Measurements from ENCODE around the gene SHLD1.
"Not testable (repeated sequence)": the region's sequence is repeated elsewhere in the genome, so short reads cannot be mapped to it uniquely, and the experiment has no call there.

The SHLD1 gene

DNA sequence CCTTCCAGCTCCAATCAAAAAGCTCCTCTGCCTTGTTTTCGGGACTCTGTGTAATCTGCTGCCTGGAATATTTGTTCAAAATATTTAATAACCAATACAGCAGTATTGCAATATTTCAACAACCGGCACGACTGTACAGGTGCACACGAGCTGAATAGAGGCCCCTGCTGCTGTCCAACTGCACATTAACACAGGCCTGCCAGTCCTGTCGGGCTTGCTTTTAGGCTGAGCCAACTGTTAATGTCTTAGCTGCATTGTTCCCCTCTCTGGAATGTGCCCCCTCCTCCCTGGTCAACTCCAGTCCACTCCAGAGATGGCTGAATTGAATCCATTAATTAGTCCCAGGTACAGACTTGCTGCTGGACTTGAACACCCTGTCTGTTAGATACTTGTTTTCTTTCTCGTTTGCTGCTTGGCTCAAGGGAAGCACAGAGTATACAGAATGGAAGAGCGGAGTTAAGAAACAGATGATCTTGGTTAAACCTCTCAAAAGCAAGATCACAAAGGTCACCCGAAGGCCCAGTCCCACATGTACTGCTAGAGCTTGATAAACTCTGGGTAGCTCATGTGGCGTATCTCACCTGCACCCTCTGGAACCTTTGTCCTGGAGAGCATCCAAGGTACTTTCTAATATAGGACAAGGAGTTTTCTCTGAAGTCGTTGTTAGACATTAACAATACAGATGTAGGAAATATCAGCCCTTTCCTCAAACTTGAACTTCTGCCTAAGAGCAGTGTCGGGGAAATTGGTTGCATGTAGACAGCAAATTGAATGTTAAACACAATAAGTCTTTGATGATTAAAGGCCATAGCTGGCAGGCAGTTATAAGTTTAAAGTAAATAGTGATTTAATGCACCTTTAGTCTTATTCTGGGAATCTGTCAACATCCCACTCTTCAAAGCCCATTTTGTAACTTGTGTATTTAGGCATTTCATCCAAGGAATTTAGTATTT, 31.9 kb downstream of the SHLD1 start:
- no peak for DNase-seq

DNA sequence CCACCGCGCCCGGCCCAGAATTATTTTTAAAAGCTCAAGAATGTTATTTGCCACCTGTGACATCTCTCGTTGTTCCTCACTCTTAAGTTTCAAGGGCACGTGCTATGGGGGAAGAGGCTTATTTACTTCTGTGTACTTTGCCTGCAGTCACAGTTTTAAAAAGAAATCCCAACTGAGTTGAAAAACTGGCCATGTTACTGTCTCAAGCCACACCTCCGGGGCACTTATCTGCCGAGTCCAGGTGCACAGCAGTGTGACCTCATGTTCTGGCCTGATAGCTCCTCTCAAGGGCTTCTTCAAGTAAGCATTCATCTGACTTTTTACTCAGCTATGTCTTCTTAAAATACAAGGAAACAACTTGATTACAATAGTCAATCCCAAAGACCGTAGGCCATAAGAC, 34.5 kb downstream of the SHLD1 start:
- DNase-seq: no peak

- no peak for DNase-seq
Measured at GRCh38 chr20:5785146-5785545, 34.9 kb downstream of the SHLD1 start.

DNA sequence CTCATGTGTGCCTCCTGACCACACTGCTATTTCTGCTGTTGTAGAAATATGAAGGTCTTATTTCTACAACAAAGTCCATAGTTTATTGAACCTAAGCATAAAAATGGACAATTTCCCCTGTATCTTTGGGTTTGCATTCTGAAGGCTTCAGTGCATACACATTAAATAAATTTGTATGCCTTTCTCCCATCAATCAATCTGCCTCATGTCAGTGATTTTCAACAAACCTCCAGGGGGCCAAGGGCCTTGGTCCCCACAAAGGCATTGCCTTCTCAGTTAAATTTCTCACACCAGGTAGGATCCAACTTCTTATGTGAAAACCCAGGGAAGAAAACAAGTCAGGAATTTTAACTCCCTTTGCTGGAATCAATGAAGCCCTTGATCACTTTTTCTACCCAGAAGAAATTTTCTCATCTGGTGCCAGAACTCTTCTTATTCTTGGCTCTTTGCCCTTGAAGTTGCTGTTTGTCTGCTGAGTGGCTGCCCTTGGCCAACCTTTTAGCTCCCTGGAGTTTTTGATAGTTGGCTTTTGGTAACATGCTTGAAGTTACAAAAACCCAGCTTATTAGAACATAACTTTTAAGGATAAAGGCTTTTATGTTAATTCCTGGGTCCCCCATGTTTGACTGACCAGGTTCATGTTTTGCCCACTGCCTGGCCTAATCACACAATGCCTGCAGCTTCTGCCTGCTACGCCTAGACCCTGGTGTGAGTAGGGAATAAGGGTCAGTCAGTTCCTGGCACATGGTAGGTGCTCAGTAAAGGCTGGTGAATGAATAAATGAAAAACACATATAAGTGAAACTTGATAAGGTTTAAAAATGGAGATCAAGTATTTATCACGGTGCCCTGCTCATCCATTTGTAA, 37.0 kb downstream of the SHLD1 start:
- peak; percentile 39 for DNase-seq

GRCh38 chr20:5787796-5788165, 37.6 kb downstream of the SHLD1 start:
- DNase-seq: no peak

DNA sequence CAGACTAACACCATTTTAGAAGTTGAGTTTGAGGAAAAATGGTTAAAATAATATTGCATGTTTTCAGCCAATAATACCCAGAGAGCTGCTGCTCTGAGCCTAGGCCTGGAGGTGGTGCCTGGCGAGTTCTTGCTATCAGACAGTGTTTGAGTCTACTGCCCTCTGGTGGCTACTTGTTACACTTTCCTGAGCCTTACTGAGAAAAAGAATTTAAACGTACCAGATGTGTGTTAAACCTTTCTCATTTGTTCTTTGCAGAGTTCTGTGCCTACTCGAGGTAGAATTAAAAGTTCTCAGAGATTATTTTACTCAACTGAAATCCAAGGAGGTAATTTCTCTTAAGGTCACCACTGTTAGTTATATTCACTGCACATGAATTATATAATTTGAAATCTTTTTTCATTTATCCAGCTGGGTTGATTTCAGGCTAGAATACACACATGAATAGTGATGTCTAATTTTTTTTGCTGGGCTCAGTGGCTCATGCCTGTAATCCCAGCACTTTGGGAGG, 38.2 kb downstream of the SHLD1 start:
- DNase-seq: peak; percentile 78

GRCh38 chr20:5789827-5790226, 39.6 kb downstream of the SHLD1 start:
- no peak for DNase-seq

DNA sequence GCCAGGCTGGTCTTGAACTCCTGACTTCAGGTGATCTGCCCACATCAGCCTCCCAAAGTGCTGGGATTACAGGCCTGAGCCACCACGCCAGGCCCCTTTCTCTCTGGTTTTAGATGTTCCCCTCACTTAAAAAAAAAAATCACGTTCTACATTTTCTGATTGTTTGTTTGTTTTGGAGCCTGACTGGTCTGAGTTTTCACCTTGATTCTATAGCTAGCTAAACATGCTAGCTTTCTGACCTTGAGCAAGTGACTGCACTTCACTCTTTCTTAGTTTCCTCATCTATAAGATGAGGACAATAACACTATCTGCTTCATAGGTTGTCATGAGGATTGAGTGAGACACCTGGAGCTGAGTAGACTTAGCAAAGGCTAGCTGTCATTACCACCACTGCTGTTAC, 43.7 kb downstream of the SHLD1 start:
- no peak for DNase-seq

DNA sequence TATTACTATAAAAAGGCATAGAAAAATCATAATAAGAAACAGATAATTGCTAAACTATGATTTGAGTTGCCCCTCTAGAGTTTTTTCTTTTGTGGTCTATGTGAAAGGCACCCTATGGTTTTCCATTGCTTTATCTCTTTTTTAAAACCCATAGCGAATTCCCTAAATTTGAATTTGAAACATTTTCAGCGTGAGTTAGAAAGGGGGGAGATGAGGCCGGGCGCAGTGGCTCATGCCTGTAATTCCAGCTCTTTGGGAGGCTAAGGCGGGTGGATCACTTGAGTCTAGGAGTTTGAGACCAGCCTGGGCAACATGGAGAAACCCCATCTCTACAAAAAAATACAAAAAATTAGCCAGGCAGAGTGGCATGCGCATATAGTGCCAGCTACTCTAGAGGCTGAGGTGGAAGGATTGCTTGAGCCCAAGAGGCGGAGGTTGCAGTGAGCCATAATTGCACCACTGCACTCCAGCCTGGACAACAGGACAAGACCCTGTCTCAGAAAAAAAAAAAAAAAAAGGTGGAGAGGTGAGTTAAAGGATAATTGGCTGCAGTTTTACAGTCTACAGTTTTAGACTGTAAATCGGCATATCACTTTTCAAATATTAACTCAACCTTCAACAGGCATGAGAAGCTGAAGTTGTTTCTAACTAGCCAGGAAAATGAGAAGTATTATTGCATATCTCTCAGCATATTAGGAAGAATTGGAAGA, 46.3 kb downstream of the SHLD1 start:
- no peak for DNase-seq

DNA sequence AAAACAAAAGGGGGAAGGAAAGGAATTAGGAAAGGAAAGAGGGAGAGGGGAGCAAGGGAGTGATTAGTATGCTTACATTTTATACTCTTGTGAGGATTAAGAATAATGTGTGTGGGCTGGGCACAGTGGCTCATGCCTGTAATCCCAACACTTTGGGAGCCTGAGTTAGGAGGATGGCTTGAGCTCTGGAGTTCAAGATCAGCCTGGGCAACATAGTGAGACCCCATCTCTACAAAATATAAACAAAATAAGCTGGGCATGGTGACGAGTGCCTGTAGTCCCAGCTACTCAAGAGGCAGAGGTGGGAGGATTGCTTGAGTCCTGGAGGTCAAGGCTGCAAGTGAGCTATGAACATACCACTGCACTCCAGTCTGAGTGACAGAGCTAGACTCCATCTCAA, 47.0 kb downstream of the SHLD1 start:
- no peak for DNase-seq

- no peak for DNase-seq
Measured at GRCh38 chr20:5797843-5798462, 47.8 kb downstream of the SHLD1 start.

GRCh38 chr20:5803754-5804303, 53.6 kb downstream of the SHLD1 start:
- DNase-seq: not testable (repeated sequence)

GRCh38 chr20:5806457-5807263, 56.5 kb downstream of the SHLD1 start:
- no peak for DNase-seq

DNA sequence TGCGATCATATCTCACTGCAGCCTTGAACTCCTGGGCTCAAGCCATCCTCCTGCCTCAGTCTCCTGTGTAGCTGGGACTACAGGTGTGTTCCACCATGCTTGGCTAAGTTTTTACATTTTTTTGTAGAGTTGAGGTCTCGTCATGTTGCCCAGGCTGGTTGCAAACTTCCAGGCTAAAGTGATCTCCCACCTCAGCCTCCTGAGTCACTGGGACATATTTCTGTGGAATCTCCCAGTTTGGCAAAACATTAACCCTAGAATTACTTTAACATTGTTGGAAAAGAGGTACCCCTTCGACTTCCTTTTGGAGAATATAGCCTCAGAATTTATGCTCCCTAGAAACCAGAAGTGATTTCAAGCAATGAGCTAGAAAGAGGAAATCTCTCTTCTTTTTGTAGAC, 57.2 kb downstream of the SHLD1 start:
- no peak for DNase-seq

DNA sequence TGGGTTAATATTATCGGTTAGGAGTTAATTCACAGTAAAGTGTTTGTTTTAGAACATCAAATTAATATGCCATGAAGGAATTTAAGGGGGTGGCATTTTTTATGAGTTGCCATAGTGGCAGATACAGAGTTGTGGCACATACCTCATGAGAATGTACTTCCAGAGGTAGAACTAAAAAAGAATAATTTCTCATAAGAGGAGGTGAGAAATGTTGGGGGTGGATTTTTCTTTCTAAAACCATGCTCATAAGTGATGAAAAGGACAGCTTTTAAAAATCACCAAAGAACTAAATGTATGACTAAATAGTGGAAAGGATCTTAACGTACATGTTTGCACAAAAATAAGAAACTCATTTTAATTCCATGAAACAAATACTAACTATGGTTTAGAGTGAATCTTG, 58.7 kb downstream of the SHLD1 start:
- DNase-seq: no peak

- no peak for DNase-seq
Measured at GRCh38 chr20:5809495-5809894, 59.3 kb downstream of the SHLD1 start.

DNA sequence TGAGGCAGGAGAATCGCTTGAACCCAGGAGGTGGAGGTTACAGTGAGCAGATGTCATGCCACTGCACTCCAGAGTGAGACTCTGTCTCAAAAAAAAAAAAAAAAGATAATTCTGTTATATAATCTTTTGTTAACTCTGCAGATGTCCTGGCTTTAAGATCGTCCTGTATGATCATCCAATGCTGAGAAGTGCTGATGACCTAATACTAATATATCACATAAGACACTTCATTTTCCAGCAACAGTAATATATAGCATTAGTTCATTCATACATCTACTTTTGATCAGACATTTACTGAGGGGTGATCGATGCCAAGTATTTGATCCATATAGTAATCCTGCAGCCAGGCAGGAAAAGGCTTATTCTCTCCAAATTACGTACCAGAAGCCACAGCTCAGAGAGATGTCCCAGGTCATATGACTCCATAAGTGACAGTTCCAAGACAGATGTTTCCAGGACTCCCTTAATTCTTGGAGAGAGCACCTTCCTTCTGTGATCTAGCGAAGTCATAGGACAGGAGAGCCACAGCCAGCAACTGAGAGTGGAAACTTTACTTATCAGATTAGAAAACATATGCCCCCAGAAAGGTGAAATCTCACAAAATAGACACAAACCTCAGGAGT, 60.7 kb downstream of the SHLD1 start:
- no peak for DNase-seq

DNA sequence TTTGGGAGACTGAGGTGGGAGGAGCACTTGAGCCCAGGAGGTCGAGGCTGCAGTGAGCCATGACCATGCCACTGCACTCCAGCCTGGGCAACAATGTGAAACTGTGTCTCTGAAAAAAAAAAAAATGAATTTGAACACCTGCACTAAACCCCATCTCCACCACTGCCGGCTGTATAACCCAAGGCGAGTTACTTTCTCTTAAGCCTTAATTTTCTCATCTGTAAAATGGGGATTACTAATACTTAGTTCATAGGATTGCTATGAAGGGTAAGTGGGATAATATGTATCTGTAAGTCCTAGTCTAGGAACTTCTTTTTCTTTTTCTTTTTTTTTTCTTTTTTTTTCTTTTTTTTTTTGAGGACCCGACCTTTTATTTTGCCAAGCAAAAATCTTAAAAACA, 61.5 kb downstream of the SHLD1 start:
- DNase-seq: no peak

DNA sequence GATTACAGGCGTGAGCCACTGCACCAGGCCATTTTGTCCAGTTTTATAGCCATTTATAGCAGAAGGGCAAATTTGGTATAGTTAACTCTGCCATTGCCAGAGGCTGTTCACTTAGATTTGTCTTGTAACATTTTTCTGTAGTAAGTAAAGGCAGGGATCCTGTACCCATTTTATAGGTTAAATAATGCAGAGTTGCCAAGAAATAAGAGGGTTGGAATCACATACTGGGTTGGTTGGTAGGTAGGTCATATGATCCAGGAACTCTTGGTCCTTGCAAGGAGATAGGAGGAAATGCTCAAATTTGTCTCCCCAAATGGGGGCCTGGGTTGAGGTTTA, 68.1 kb downstream of the SHLD1 start:
- DNase-seq: no peak

- no peak for DNase-seq
Measured at GRCh38 chr20:5820738-5821137, 70.5 kb downstream of the SHLD1 start.

- no peak for DNase-seq
Measured at GRCh38 chr20:5821627-5822215, 71.5 kb downstream of the SHLD1 start.

Data from EL (cell line).